Measurements from ENCODE around the gene CEP76. TPM values are rescaled to one million over a fixed set of nuclear protein-coding genes. Genes with fewer than 3 reads are reported as not detected.
A peak's percentile ranks its signal among the peaks of the same experiment; 100 is the strongest.
"Not testable (repeated sequence)": the region's sequence is repeated elsewhere in the genome, so short reads cannot be mapped to it uniquely, and the experiment has no call there.

CEP76 gene
- total RNA-seq, 1 donor from 2014 or later, result 7.2 TPM

- Mint-ChIP-seq H3K4me3 (ENCODE audit: unreplicated experiment) (peak overlapping the region; percentile 23), H3K36me3 (ENCODE audit: unreplicated experiment) (peaks cover 15% of the 10 kb centered on the region), H3K27ac (ENCODE audit: unreplicated experiment) (peak overlapping the region; percentile 92), H3K27me3 (ENCODE audit: unreplicated experiment) (no peaks in the 10 kb centered on the region), H3K9me3 (ENCODE audit: unreplicated experiment) (no peaks in the 10 kb centered on the region), H3K4me1 (ENCODE audit: unreplicated experiment) (peaks cover 40% of the 10 kb centered on the region)
- TF ChIP-seq CTCF (IDR thresholded peaks at IDR 0.05), result no peak
- no peak for DNase-seq (ENCODE audit: extremely low spot score, unreplicated experiment)
Measured at GRCh38 chr18:12628706-12629702, 73.5 kb downstream of the CEP76 start.

- not testable (repeated sequence) for H3K27me3 Mint-ChIP-seq (ENCODE audit: unreplicated experiment); DNase-seq (ENCODE audit: extremely low spot score, unreplicated experiment); H3K4me3 Mint-ChIP-seq (ENCODE audit: unreplicated experiment); H3K9me3 Mint-ChIP-seq (ENCODE audit: unreplicated experiment); H3K27ac Mint-ChIP-seq (ENCODE audit: unreplicated experiment)
- Mint-ChIP-seq H3K4me1 (ENCODE audit: unreplicated experiment) (peaks cover 34% of the 10 kb centered on the region), H3K36me3 (ENCODE audit: unreplicated experiment) (peaks cover 11% of the 10 kb centered on the region)
Measured at GRCh38 chr18:12627199-12627598, 75.3 kb downstream of the CEP76 start.

GRCh38 chr18:12625241-12625640 lies 77.3 kb downstream of the CEP76 start:
- Mint-ChIP-seq H3K4me3 (ENCODE audit: unreplicated experiment) (no peak overlapping the region), H3K27ac (ENCODE audit: unreplicated experiment) (no peak overlapping the region), H3K4me1 (ENCODE audit: unreplicated experiment) (peaks cover 24% of the 10 kb centered on the region), H3K36me3 (ENCODE audit: unreplicated experiment) (peaks cover 14% of the 10 kb centered on the region), H3K9me3 (ENCODE audit: unreplicated experiment) (peaks cover 6% of the 10 kb centered on the region), H3K27me3 (ENCODE audit: unreplicated experiment) (no peaks in the 10 kb centered on the region)
- no peak for TF ChIP-seq CTCF (IDR thresholded peaks at IDR 0.05)
- no peak for DNase-seq (ENCODE audit: extremely low spot score, unreplicated experiment)

Other genes starting within 250 kb of the CEP76 start
- gene SPIRE1, start 44.6 kb downstream of the CEP76 start, total RNA-seq, result 47.0 and 53.6 TPM in 2 replicates
- 63.4 and 68.1 TPM in 2 replicates for gene PSMG2, start 319 bp upstream of the CEP76 start, total RNA-seq
- gene PTPN2, start 181.5 kb upstream of the CEP76 start, total RNA-seq, result 27.1 and 28.6 TPM in 2 replicates
- 47.5 and 48.0 TPM in 2 replicates for gene SEH1L, start 245.3 kb upstream of the CEP76 start, total RNA-seq

Measured in osteocyte (in vitro differentiated cells).